GM19328 (cell line): Measurements from ENCODE around the gene ZBTB39.

Experiments used
- ATAC-seq: cut with Tn5 transposase; IDR thresholded peaks from one replicate; pipeline ENCODE4 v1.9.1; 2021; ENCODE audit warnings: mild to moderate bottlenecking, moderate library complexity; ENCODE audit not compliant: unreplicated experiment

Gene ZBTB39

DNA sequence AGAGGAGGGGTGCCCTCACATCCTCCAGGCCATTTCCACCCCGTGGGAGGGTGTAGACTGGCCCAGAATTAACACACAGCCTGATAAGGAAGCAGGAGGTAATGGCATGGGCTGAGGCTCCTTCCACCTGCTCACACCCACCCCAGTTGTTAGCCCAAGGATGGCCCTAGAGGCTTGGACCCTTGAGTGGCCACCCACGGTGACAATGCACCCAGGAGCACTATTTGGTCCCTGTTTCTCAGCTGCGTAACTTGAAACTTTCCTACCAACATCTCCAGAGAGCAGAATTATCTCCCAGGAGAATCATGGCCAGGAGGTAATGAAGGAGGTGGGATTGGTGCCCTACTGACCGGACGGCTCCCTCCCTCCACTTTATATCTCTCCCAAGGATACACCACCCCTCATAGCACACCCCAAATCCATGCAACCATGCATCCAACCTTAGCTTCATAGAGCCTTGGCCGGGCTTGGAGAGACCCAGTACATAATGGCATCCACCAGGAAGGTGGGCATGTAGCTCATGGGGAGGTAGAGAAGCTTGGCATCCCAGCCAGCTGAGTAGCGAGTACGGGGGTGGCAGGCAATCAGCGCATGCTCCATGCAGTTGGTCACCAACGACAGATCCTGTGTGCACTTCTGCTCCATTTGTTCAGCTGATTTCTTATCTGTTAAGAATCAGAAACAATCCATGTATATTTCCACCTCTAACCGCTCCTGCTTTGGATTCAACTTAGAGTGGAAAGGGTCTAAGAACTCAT is 54.6 kb downstream of the ZBTB39 start:
- ATAC-seq, result no peak

DNA sequence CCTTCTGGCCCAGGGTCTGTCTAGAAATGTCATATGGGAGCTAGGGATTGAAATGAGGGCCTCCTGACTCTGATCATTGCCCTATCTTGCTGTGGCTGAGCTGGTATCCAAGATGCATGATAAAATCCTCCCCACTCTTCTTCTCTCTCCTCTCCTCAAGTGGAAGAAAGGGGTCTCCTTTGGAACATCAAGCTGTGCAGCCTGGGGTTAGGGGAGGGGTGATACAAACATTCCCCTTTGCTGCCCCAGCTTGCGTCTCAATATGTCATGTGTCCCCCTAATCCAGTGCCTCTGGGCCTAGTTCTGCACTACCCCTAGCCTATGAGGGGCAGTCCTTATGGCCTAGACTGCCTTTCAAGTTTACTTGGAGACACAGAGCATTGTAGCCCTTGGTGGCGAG is 57.5 kb downstream of the ZBTB39 start:
- ATAC-seq, result no peak
